ENCODE results near the gene PCSK9.

PCSK9 gene

DNA sequence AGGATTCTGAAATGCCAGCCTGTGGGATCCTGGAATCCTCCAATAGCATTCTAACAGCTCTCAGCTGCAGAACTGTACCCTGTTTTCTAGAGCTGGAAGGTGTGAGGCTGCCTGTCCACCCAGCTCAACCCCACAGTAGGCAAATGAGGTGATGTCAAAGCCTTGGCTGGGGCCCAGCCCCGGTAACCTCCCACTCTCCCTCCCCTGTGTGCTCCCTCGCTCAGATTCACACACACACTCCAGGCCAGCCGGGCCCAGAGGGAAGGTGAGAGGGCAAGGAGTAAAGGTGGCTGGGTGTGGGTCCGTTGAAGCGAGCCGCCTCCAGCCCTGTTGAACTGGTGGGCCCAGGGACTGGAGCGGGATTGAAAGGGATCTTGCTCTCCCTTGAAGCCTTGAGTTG lies 40.7 kb upstream of the PCSK9 start, which contains the start of gene BSND:
Gene BSND (plus strand): TSS at position 257 of the 400 bp plus-strand sequence. CDS start 254 bp downstream, outside the sequence.
- DNase-seq = no peak
- H3K4me1 ChIP-seq (ENCODE audit: control insufficient read depth in 1 of 2, insufficient read depth in 2 of 2, low read length in 2 of 2) = peaks cover 11 to 14% of the 10 kb centered on the region in 2 experiments
- H3K14ac ChIP-seq (ENCODE audit: low read length) = no peak within 1 kb of the TSS
- H4K12ac ChIP-seq (ENCODE audit: low read depth, low read length) = no peak within 1 kb of the TSS
- H3K27ac ChIP-seq (ENCODE audit: low read depth, low read length) = no peak within 1 kb of the TSS
- H3K18ac ChIP-seq (ENCODE audit: low read length) = no peak within 1 kb of the TSS
- H3K9ac ChIP-seq (ENCODE audit: low read length) = no peak within 1 kb of the TSS
- no peaks in the 10 kb centered on the region for H3K36me3 ChIP-seq (ENCODE audit: control insufficient read depth in 1 of 2, insufficient read depth in 2 of 2, low read length in 2 of 2)
- no peak within 1 kb of the TSS for H3K4ac ChIP-seq (ENCODE audit: low read depth, low read length)
- H4K8ac ChIP-seq (ENCODE audit: low read depth, low read length) = no peak within 1 kb of the TSS
- H3K27me3 ChIP-seq (ENCODE audit: insufficient read depth, low read length) = no peaks in the 10 kb centered on the region
- H2BK12ac ChIP-seq (ENCODE audit: low read length) = no peak within 1 kb of the TSS
- no peak within 1 kb of the TSS for H3K23ac ChIP-seq (ENCODE audit: low read length)
- no peak within 1 kb of the TSS for H2BK5ac ChIP-seq (ENCODE audit: low read depth, low read length, poor library complexity)
- no peak within 1 kb of the TSS for H2BK120ac ChIP-seq (ENCODE audit: insufficient read depth, low read length, poor library complexity)
- peaks cover 1% of the 10 kb centered on the region for H3K9me3 ChIP-seq (ENCODE audit: insufficient read depth, low read depth, low read length)
- H2AFZ ChIP-seq (ENCODE audit: insufficient read depth, low read length, poor library complexity) = no peak within 1 kb of the TSS
- H4K91ac ChIP-seq (ENCODE audit: low read depth, low read length) = no peak within 1 kb of the TSS
- H2AK5ac ChIP-seq (ENCODE audit: low read length) = no peak within 1 kb of the TSS
- H3K79me2 ChIP-seq (ENCODE audit: control insufficient read depth, insufficient read depth, low read length, poor library complexity) = no peaks in the 10 kb centered on the region
- no peak within 1 kb of the TSS for H3K4me3 ChIP-seq (ENCODE audit: low read depth, low read length)
- WGBS (ENCODE audit: extremely low coverage, insufficient coverage, insufficient read length) = no CpG with 5 or more reads among the region's 7 CpGs
- peaks cover 2% of the 10 kb centered on the region for H3K79me1 ChIP-seq (ENCODE audit: low read length)
- H3K4me2 ChIP-seq (ENCODE audit: low read length) = no peak within 1 kb of the TSS

DNA sequence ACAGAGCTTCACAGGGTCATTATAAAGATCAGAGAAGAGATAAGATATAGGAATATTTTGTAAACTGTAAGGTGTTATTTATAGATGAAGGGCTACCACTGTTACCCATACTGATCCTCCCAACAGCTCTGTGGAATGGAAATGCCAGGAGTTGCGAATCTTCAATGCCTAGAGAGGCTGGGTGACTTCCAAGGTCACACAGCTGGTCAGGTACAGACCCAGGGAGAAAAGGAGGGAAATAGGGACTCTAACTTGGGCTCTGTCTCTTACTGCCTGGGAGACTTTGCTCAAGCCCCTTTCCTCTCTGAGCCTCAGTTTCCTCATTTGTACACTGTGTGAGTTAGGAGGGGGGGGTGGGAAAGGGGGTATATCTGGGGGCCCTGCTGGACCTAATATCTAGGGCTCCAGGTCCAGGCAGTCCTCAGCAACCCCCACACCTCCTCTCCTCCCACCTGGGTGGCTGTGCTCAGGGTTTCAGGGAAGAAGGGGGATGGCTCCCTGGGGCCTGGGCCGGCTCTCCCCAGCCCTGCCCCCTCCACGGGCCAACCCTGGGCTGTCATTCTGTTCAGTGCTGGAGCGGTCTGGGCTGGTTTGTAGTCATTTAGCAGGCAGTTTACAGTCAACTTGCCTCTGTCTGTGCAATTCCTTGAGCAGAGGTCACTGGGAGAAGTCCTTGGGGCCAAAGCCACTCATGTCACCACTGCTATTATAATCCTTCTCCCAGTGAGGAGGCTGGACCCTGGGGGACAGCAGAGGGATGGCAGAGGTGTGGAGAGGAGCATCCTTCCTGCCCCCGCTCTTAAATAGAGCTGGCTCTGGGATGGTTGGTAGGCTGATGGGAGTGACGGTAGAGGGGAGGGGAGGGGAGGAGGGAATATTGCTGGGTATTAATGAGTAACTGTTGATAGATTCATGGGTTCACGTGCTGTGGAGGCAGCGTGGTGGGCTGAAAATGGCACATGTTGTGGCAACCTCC lies 39.0 kb upstream of the PCSK9 start:
- H3K4me3 ChIP-seq (ENCODE audit: low read depth, low read length) = no peak overlapping the region
- no peak overlapping the region for H3K4ac ChIP-seq (ENCODE audit: low read depth, low read length)
- H4K91ac ChIP-seq (ENCODE audit: low read depth, low read length) = no peak overlapping the region
- no peak overlapping the region for H2BK12ac ChIP-seq (ENCODE audit: low read length)
- no peak overlapping the region for H4K8ac ChIP-seq (ENCODE audit: low read depth, low read length)
- no peaks in the 10 kb centered on the region for H3K27me3 ChIP-seq (ENCODE audit: insufficient read depth, low read length)
- H3K18ac ChIP-seq (ENCODE audit: low read length) = no peak overlapping the region
- no peaks in the 10 kb centered on the region for H3K36me3 ChIP-seq (ENCODE audit: control insufficient read depth in 1 of 2, insufficient read depth in 2 of 2, low read length in 2 of 2)
- H3K9ac ChIP-seq (ENCODE audit: low read length) = no peak overlapping the region
- DNase-seq = no peak
- H3K23ac ChIP-seq (ENCODE audit: low read length) = no peak overlapping the region
- H3K27ac ChIP-seq (ENCODE audit: low read depth, low read length) = no peak overlapping the region
- H2BK120ac ChIP-seq (ENCODE audit: insufficient read depth, low read length, poor library complexity) = no peak overlapping the region
- no peak overlapping the region for H2AFZ ChIP-seq (ENCODE audit: insufficient read depth, low read length, poor library complexity)
- peaks cover 2% of the 10 kb centered on the region for H3K79me1 ChIP-seq (ENCODE audit: low read length)
- H4K12ac ChIP-seq (ENCODE audit: low read depth, low read length) = no peak overlapping the region
- peaks cover 6 to 8% of the 10 kb centered on the region in 2 experiments for H3K4me1 ChIP-seq (ENCODE audit: control insufficient read depth in 1 of 2, insufficient read depth in 2 of 2, low read length in 2 of 2)
- WGBS (ENCODE audit: extremely low coverage, insufficient coverage, insufficient read length) = no CpG with 5 or more reads among the region's 8 CpGs
- H3K79me2 ChIP-seq (ENCODE audit: control insufficient read depth, insufficient read depth, low read length, poor library complexity) = no peaks in the 10 kb centered on the region
- H3K14ac ChIP-seq (ENCODE audit: low read length) = no peak overlapping the region
- no peak overlapping the region for H2BK5ac ChIP-seq (ENCODE audit: low read depth, low read length, poor library complexity)
- H2AK5ac ChIP-seq (ENCODE audit: low read length) = no peak overlapping the region
- H3K4me2 ChIP-seq (ENCODE audit: low read length) = no peak overlapping the region
- H3K9me3 ChIP-seq (ENCODE audit: insufficient read depth, low read depth, low read length) = peaks cover 1% of the 10 kb centered on the region

DNA sequence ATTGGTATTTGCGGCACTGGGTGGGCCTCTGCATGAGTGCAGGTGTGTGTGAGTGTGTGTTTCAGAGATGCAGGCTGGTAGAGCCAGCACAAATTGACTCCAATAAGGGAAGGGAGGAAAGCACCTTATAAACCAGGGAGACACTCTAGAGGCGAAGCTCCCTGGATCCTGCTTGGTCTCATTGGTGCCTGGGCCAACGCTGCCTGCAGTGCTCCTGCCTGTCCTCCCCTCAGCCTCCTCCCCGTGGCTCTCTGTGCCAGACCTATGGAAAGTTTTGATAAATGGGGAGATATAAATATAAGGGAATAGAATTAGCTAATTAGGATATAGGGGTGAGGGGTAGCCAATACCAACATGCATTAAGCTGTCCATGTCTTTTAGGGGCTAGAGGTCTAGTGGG lies 38.0 kb upstream of the PCSK9 start:
- no peak overlapping the region for H4K12ac ChIP-seq (ENCODE audit: low read depth, low read length)
- no peak for DNase-seq
- no peak overlapping the region for H4K8ac ChIP-seq (ENCODE audit: low read depth, low read length)
- no peak overlapping the region for H3K14ac ChIP-seq (ENCODE audit: low read length)
- no peak overlapping the region for H4K91ac ChIP-seq (ENCODE audit: low read depth, low read length)
- H3K9me3 ChIP-seq (ENCODE audit: insufficient read depth, low read depth, low read length) = peaks cover 1% of the 10 kb centered on the region
- H2BK5ac ChIP-seq (ENCODE audit: low read depth, low read length, poor library complexity) = no peak overlapping the region
- no peak overlapping the region for H3K4me3 ChIP-seq (ENCODE audit: low read depth, low read length)
- H3K36me3 ChIP-seq (ENCODE audit: control insufficient read depth in 1 of 2, insufficient read depth in 2 of 2, low read length in 2 of 2) = no peaks in the 10 kb centered on the region
- WGBS (ENCODE audit: extremely low coverage, insufficient coverage, insufficient read length) = no CpG with 5 or more reads among the region's 4 CpGs
- H3K79me2 ChIP-seq (ENCODE audit: control insufficient read depth, insufficient read depth, low read length, poor library complexity) = no peaks in the 10 kb centered on the region
- H3K23ac ChIP-seq (ENCODE audit: low read length) = no peak overlapping the region
- no peak overlapping the region for H3K4me2 ChIP-seq (ENCODE audit: low read length)
- H3K27me3 ChIP-seq (ENCODE audit: insufficient read depth, low read length) = no peaks in the 10 kb centered on the region
- no peak overlapping the region for H2BK12ac ChIP-seq (ENCODE audit: low read length)
- no peak overlapping the region for H2AK5ac ChIP-seq (ENCODE audit: low read length)
- no peak overlapping the region for H3K4ac ChIP-seq (ENCODE audit: low read depth, low read length)
- H3K27ac ChIP-seq (ENCODE audit: low read depth, low read length) = no peak overlapping the region
- H2BK120ac ChIP-seq (ENCODE audit: insufficient read depth, low read length, poor library complexity) = no peak overlapping the region
- no peak overlapping the region for H3K9ac ChIP-seq (ENCODE audit: low read length)
- no peak overlapping the region for H2AFZ ChIP-seq (ENCODE audit: insufficient read depth, low read length, poor library complexity)
- H3K4me1 ChIP-seq (ENCODE audit: control insufficient read depth in 1 of 2, insufficient read depth in 2 of 2, low read length in 2 of 2) = peaks cover 3 to 5% of the 10 kb centered on the region in 2 experiments
- no peak overlapping the region for H3K18ac ChIP-seq (ENCODE audit: low read length)
- H3K79me1 ChIP-seq (ENCODE audit: low read length) = no peaks in the 10 kb centered on the region

DNA sequence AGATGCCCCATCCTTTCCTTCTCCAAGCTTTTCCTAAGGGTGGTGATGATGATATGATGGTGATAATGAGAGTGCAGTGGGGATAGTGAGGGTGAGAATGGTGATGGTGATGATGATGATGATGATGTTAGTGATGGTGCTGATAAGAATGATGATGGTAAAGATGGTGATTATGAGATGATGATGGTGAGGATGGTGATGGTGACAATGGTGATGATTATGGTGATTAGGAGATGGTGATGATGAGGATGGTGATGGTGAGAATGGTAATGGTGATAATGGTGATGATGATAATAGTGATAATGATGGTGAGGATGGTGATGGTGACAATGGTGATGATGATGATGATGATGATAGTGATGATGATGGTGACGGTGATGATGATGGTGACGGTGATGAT lies 36.7 kb upstream of the PCSK9 start:
- Histone ChIP-seq H3K4me3 (ENCODE audit: low read depth, low read length) (no peak overlapping the region), H3K9ac (ENCODE audit: low read length) (no peak overlapping the region), H4K8ac (ENCODE audit: low read depth, low read length) (no peak overlapping the region), H4K12ac (ENCODE audit: low read depth, low read length) (no peak overlapping the region), H3K23ac (ENCODE audit: low read length) (no peak overlapping the region), H3K4ac (ENCODE audit: low read depth, low read length) (no peak overlapping the region), H2AK5ac (ENCODE audit: low read length) (no peak overlapping the region), H3K9me3 (ENCODE audit: insufficient read depth, low read depth, low read length) (peaks cover 1% of the 10 kb centered on the region), H2BK120ac (ENCODE audit: insufficient read depth, low read length, poor library complexity) (no peak overlapping the region), H4K91ac (ENCODE audit: low read depth, low read length) (no peak overlapping the region), H2AFZ (ENCODE audit: insufficient read depth, low read length, poor library complexity) (no peak overlapping the region), H3K27me3 (ENCODE audit: insufficient read depth, low read length) (no peaks in the 10 kb centered on the region), H3K27ac (ENCODE audit: low read depth, low read length) (no peak overlapping the region), H3K14ac (ENCODE audit: low read length) (no peak overlapping the region), H3K79me2 (ENCODE audit: control insufficient read depth, insufficient read depth, low read length, poor library complexity) (no peaks in the 10 kb centered on the region), H3K4me2 (ENCODE audit: low read length) (no peak overlapping the region), H3K4me1 (ENCODE audit: control insufficient read depth in 1 of 2, insufficient read depth in 2 of 2, low read length in 2 of 2) (no peaks in the 10 kb centered on the region), H3K79me1 (ENCODE audit: low read length) (no peaks in the 10 kb centered on the region), H3K36me3 (ENCODE audit: control insufficient read depth in 1 of 2, insufficient read depth in 2 of 2, low read length in 2 of 2) (no peaks in the 10 kb centered on the region), H2BK5ac (ENCODE audit: low read depth, low read length, poor library complexity) (no peak overlapping the region), H2BK12ac (ENCODE audit: low read length) (no peak overlapping the region), H3K18ac (ENCODE audit: low read length) (no peak overlapping the region)
- DNase-seq = no peak
- whole genome bisulfite sequencing (ENCODE audit: extremely low coverage, insufficient coverage, insufficient read length) = no CpG with 5 or more reads among the region's 2 CpGs
